Astrocyte of the spinal cord (primary cell): Measurements from ENCODE around the gene SPAG6.
A peak's percentile ranks its signal among the peaks of the same experiment; 100 is the strongest.

ENCODE experiments used
- DNase-seq: peaks from one replicate; pipeline ENCODE4 v3.0.0; 2011; ENCODE audit warnings: low read depth, low spot score
- H3K4me3 ChIP-seq: 2 replicates; pipeline ENCODE4 v1.5.1; 2011; ENCODE audit warnings: low read depth, mild to moderate bottlenecking, low read length, moderate library complexity
- CTCF ChIP-seq: IDR thresholded peaks from 2 replicates; pipeline ENCODE4 v1.5.1; 2012; ENCODE audit warnings: low read depth, mild to moderate bottlenecking, low read length, inconsistent platforms
- in situ Hi-C: cut with HindIII; loops from 2 replicates; pipeline ENCODE4 v1.10.0; 2017; ENCODE audit warnings: low sequenced_read_pairs

Gene SPAG6

GRCh38 chr10:22310928-22311327, 34.4 kb upstream of the SPAG6 start:
- no peak overlapping the region for H3K4me3 ChIP-seq
- in situ Hi-C loops: no loop called here
- no peak for TF ChIP-seq CTCF
- DNase-seq: no peak

- in situ Hi-C loops: no loop called here
- H3K4me3 ChIP-seq: no peak overlapping the region
- DNase-seq: no peak
- TF ChIP-seq CTCF: no peak
Measured at GRCh38 chr10:22314852-22315251, 30.4 kb upstream of the SPAG6 start.

GRCh38 chr10:22315455-22316285, 29.6 kb upstream of the SPAG6 start:
- DNase-seq: no peak
- TF ChIP-seq CTCF: no peak
- in situ Hi-C loops: no loop called here
- peak overlapping the region; percentile 75 for H3K4me3 ChIP-seq

- H3K4me3 ChIP-seq: peak within 1 kb of the TSS; percentile 75
- no peak for TF ChIP-seq CTCF
- in situ Hi-C loops: no loop called here
- peak; percentile 87 for DNase-seq
Measured at GRCh38 chr10:22316286-22317075, 28.8 kb upstream of the SPAG6 start, which contains the start of gene COMMD3. TSS of gene COMMD3 (plus strand) at chr10:22316388. CDS start at chr10:22316418, 30 bp downstream.

- no peak for TF ChIP-seq CTCF
- H3K4me3 ChIP-seq: peak overlapping the region; percentile 75
- in situ Hi-C loops: no loop called here
- DNase-seq: no peak
Measured at GRCh38 chr10:22317076-22317370, 28.3 kb upstream of the SPAG6 start.

GRCh38 chr10:22317771-22318565, 27.3 kb upstream of the SPAG6 start:
- DNase-seq: no peak
- TF ChIP-seq CTCF: no peak
- H3K4me3 ChIP-seq: no peak overlapping the region
- in situ Hi-C loops: no loop called here
